ENCODE measurements around the gene SH3GLB1. TPM values are rescaled to one million over a fixed set of nuclear protein-coding genes. Genes with fewer than 3 reads are reported as not detected.

SH3GLB1 gene
- total and polyA plus RNA-seq, 2 donors (not counting 1 experiment from before 2014, with no cell fraction given), result 13.2 to 57.3 TPM

GRCh38 chr1:86768554-86768953, 64.2 kb downstream of the SH3GLB1 start:
- CTCF ChIA-PET, result no interaction called here
- no peak overlapping the region for H3K4me3 ChIP-seq (ENCODE audit: control extremely low read depth in 1 of 5, extremely low read depth in 1 of 5, insufficient read depth in 1 of 5, low read depth in 2 of 5, low read length in 4 of 5)
- no peak overlapping the region for H2AFZ ChIP-seq (ENCODE audit: insufficient read depth, low read depth, low read length, poor library complexity, severe bottlenecking)
- POLR2A ChIA-PET, result no interaction called here
- H3K27ac ChIP-seq (ENCODE audit: low read length in 2 of 2), result no peak overlapping the region
- H3K9me3 ChIP-seq (ENCODE audit: control extremely low read depth in 1 of 3, control insufficient read depth in 2 of 3, insufficient read depth in 1 of 3, low read length in 2 of 3), result peaks cover 0 to 6% (median 0%) of the 10 kb centered on the region in 3 donors
- Mint-ChIP-seq H3K4me3 (no peak overlapping the region), H3K27me3 (peaks cover 4% of the 10 kb centered on the region), H3K9me3 (ENCODE audit: insufficient read depth) (no peaks in the 10 kb centered on the region), H3K27ac (no peak overlapping the region), H3K4me1 (peaks cover 6% of the 10 kb centered on the region)
- H3K9ac ChIP-seq (ENCODE audit: low read length), result no peak overlapping the region
- intact Hi-C loops (cut with micrococcal nuclease), result no loop called here
- DNase-seq, result no peak
- H3K79me2 ChIP-seq (ENCODE audit: control insufficient read depth, insufficient read depth, low read length), result no peaks in the 10 kb centered on the region
- no peaks in the 10 kb centered on the region for H3K36me3 ChIP-seq (replicated peaks in 1 of 2; ENCODE audit: control extremely low read depth in 1 of 2, control insufficient read depth in 1 of 2, extremely low read depth in 1 of 2, insufficient read depth in 2 of 2, low read length in 1 of 2)
- no peaks in the 10 kb centered on the region for H4K20me1 ChIP-seq (ENCODE audit: control insufficient read depth, insufficient read depth, low read length, poor library complexity, severe bottlenecking)
- no peak for ATAC-seq (ENCODE audit: low read depth)
- TF ChIP-seq CTCF (IDR thresholded peaks at IDR 0.05) (no peak), EZH2 (IDR thresholded peaks at IDR 0.05; ENCODE audit: borderline replicate concordance, insufficient read depth, low read depth, low read length, poor library complexity, severe bottlenecking) (no peak)
- peaks cover 0 to 3% (median 0%) of the 10 kb centered on the region in 4 experiments for H3K27me3 ChIP-seq (replicated peaks in 1 of 4; ENCODE audit: control extremely low read depth in 1 of 4, control insufficient read depth in 3 of 4, insufficient read depth in 4 of 4, low read length in 3 of 4)
- H3K4me1 ChIP-seq (ENCODE audit: control insufficient read depth in 2 of 2, insufficient read depth in 2 of 2, low read length in 2 of 2), result no peaks in the 10 kb centered on the region
- no peak overlapping the region for H3K4me2 ChIP-seq (replicated peaks; ENCODE audit: low read depth, low read length, poor library complexity, severe bottlenecking)

GRCh38 chr1:86769065-86769464, 64.7 kb downstream of the SH3GLB1 start:
- ATAC-seq (ENCODE audit: low read depth), result no peak
- Histone ChIP-seq H2AFZ (ENCODE audit: insufficient read depth, low read depth, low read length, poor library complexity, severe bottlenecking) (no peak overlapping the region), H3K27ac (ENCODE audit: low read length in 2 of 2) (no peak overlapping the region), H3K4me2 (replicated peaks; ENCODE audit: low read depth, low read length, poor library complexity, severe bottlenecking) (no peak overlapping the region), H3K9ac (ENCODE audit: low read length) (no peak overlapping the region), H3K4me3 (ENCODE audit: control extremely low read depth in 1 of 5, extremely low read depth in 1 of 5, insufficient read depth in 1 of 5, low read depth in 2 of 5, low read length in 4 of 5) (no peak overlapping the region), H3K36me3 (replicated peaks in 1 of 2; ENCODE audit: control extremely low read depth in 1 of 2, control insufficient read depth in 1 of 2, extremely low read depth in 1 of 2, insufficient read depth in 2 of 2, low read length in 1 of 2) (no peaks in the 10 kb centered on the region), H3K4me1 (ENCODE audit: control insufficient read depth in 2 of 2, insufficient read depth in 2 of 2, low read length in 2 of 2) (peaks cover 3% of the 10 kb centered on the region in 2 donors), H3K27me3 (replicated peaks in 1 of 4; ENCODE audit: control extremely low read depth in 1 of 4, control insufficient read depth in 3 of 4, insufficient read depth in 4 of 4, low read length in 3 of 4) (no peaks in the 10 kb centered on the region), H3K79me2 (ENCODE audit: control insufficient read depth, insufficient read depth, low read length) (no peaks in the 10 kb centered on the region), H4K20me1 (ENCODE audit: control insufficient read depth, insufficient read depth, low read length, poor library complexity, severe bottlenecking) (no peaks in the 10 kb centered on the region), H3K9me3 (ENCODE audit: control extremely low read depth in 1 of 3, control insufficient read depth in 2 of 3, insufficient read depth in 1 of 3, low read length in 2 of 3) (peaks cover 0 to 6% (median 0%) of the 10 kb centered on the region in 3 donors)
- 100% methylated on average over 2 of the region's 4 CpGs for WGBS (ENCODE audit: insufficient coverage)
- H3K4me3 Mint-ChIP-seq, result no peak overlapping the region
- POLR2A ChIA-PET, result no interaction called here
- CTCF ChIA-PET, result no interaction called here
- intact Hi-C loops (cut with micrococcal nuclease), result no loop called here
- no peaks in the 10 kb centered on the region for H3K9me3 Mint-ChIP-seq (ENCODE audit: insufficient read depth)
- TF ChIP-seq CTCF (IDR thresholded peaks at IDR 0.05), result no peak
- TF ChIP-seq EZH2 (IDR thresholded peaks at IDR 0.05; ENCODE audit: borderline replicate concordance, insufficient read depth, low read depth, low read length, poor library complexity, severe bottlenecking), result no peak
- no peak for DNase-seq
- H3K27ac Mint-ChIP-seq, result no peak overlapping the region
- peaks cover 11% of the 10 kb centered on the region for H3K4me1 Mint-ChIP-seq
- H3K27me3 Mint-ChIP-seq, result peaks cover 4% of the 10 kb centered on the region
